ENCODE measurements around the gene KCNJ8. TPM values are rescaled to one million over a fixed set of nuclear protein-coding genes. Genes with fewer than 3 reads are reported as not detected.
"Not testable (repeated sequence)": the region's sequence is repeated elsewhere in the genome, so short reads cannot be mapped to it uniquely, and the experiment has no call there.

Gene KCNJ8
- total RNA-seq, 1 experiment from 2014 or later = under 0.01 TPM

- no peak for DNase-seq (ENCODE audit: low read depth)
These were observed 11.6 kb upstream of the KCNJ8 start for GRCh38 chr12:21786041-21786531.

GRCh38 chr12:21782723-21783122, 8.2 kb upstream of the KCNJ8 start:
- DNase-seq (ENCODE audit: low read depth) = not testable (repeated sequence)

DNA sequence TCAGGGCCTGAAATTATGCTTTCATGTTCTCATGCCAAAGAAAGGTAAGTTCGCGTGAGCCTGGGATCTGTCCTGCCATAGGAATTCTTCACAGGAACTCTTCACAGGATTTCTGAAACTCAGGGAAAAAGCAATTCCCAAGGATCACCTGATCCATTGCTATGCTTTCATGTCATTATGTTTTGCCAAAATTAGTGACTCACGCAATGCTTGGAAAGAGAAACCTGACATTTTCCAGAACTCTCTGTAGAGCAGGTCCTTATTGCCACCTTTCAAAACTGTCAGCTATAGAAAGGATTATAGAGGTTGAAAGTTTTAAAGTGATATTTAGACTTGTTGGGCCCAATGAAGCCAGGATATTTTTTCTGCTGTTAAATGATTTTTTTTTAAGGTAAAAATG, 6.3 kb upstream of the KCNJ8 start:
- DNase-seq (ENCODE audit: low read depth) = no peak

GRCh38 chr12:21776175-21776574, 1.7 kb upstream of the KCNJ8 start:
- DNase-seq (ENCODE audit: low read depth) = no peak

GRCh38 chr12:21775133-21775820, 771 bp upstream of the KCNJ8 start:
- no peak for DNase-seq (ENCODE audit: low read depth)

DNA sequence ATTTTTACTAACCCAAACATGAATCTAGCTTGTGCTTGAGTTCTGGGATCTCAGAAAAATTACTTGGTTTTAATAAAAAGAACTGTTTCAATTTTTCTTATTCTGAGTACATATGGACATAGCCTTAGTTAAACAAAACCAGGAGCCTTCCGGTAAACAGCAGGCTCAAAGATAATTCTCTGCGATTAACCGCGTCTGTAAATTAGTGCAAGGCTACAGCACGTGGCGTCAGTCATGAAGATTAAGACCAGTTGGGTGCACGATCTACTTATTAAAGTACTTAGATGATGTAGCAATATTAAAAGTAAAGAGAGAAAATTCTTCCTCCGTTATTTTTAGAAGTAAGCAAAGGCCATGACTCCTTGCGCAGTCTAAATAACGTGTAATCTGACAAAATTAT, 700 bp downstream of the KCNJ8 start:
- DNase-seq (ENCODE audit: low read depth) = no peak

DNA sequence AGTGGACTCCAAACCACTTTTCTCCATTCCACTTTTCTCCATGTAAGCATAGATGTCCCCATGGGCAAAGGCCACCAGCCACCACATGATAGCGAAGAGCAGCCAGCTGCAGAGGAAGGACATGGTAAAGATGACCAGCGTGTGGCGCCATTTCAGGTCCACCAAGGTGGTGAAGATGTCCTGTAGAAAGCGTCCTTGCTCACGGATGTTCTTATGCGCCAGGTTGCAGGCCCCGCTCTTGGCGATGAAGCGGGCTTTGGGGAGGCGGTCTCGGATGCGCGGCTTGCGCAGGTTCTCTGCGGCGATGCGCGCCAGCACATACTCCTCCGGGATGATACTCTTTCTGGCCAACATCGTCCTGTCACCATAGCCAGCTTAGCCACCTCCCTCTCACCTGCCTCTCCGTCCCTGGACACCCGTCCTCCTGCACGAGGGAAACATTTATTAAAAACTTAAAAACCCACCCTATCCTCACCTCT, 1.2 kb downstream of the KCNJ8 start:
- no peak for DNase-seq (ENCODE audit: low read depth)

DNA sequence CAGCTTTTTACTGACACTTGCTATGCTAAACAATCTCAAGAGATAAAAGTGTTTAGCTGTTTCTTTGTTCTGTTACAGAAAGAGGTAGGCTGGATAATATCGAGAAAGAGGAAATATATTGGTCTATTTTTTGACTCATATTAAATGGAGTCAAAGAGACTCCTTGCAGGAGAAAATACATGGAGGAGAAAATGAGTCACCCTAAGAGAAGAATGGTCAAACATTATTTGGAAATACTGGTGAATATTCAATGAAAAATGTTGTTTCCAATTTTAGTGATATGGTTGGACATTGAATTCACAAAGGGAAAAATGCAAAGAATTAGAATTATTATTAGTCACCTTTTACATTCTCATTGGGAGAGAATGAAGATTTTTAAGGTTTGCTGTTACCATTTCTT, 3.2 kb downstream of the KCNJ8 start:
- DNase-seq (ENCODE audit: low read depth) = no peak

DNA sequence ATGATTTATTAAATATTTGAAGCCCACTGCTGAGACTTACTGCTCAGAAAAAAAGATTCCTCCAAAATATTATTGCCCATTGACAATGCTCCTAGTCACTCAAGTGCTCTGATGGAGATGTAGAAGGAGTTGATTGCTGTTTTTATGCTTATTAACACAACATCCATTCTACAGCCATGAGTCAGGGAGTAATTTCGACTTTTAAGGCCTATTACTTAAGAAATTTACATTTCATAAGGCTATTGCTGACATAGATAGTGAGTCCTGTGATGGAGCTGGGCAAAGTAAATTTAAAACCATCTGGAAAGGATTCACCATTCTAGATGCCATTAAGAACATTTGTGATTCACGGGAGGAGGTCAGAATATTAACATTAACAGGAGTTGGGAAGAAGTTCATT, 5.2 kb downstream of the KCNJ8 start:
- no peak for DNase-seq (ENCODE audit: low read depth)

- no peak for DNase-seq (ENCODE audit: low read depth)
These were observed 8.1 kb downstream of the KCNJ8 start for GRCh38 chr12:21766403-21766802.

DNA sequence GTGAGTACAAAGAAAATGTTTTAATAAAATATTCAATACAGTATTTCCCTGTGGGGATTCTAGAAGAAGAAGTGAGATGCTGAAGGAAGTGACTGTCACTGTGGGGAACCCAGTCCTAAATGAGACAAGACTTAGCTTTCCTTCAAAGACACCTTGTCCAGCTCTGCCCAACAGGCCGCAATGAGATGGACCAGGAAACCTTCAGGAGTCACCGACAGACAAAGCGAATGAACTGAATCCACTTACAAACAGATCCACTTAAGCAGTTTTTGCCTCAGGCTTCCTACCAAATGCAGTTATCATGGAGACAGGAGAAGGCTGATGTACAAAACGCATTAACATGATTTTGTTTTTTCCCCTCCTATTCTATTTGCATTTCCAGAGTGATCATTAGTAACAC, 9.6 kb downstream of the KCNJ8 start:
- DNase-seq (ENCODE audit: low read depth) = no peak

DNA sequence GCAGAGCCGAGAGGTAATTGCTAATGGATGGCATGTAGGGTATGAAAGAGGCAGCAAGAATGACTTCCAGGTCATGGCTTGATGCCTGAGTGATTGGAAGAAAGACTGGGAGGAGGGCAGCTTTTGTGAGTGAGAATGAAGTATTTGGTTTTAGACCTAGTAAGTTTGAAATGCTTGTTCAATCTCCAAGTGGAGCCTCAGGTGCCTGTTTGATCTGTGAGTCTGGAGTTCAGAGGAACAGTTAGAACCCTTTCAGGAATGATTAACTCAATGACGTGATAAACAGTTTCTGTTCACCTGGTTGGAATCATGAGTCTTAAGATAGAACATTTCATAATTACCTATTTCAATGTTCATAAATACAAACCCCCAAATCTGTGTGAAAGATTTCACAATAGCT, 10.4 kb downstream of the KCNJ8 start:
- no peak for DNase-seq (ENCODE audit: low read depth)

DNA sequence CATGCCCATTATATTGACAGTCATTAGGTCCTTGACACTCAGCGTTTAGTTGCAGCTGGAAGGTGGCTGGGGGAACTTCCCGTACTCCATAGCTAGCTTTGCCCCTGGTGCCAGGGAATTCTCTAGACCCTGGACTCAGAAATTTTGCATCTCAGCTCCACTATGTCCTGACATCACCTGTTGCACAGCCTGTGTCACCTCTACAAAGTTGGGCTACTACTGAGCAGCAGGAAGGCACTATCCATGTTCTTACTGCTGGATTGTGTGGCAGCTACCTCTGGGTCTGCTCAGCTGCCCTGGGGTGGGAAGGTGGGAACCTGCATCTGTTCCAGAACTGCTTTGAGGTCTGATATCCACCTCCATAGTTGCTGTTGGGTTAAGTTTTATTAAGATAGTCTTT, 11.0 kb downstream of the KCNJ8 start:
- DNase-seq (ENCODE audit: low read depth) = no peak

- DNase-seq (ENCODE audit: low read depth) = no peak
These were observed 14.8 kb downstream of the KCNJ8 start for GRCh38 chr12:21759737-21760136.

- no peak for DNase-seq (ENCODE audit: low read depth)
These were observed 16.8 kb downstream of the KCNJ8 start for GRCh38 chr12:21757735-21758134.

DNA sequence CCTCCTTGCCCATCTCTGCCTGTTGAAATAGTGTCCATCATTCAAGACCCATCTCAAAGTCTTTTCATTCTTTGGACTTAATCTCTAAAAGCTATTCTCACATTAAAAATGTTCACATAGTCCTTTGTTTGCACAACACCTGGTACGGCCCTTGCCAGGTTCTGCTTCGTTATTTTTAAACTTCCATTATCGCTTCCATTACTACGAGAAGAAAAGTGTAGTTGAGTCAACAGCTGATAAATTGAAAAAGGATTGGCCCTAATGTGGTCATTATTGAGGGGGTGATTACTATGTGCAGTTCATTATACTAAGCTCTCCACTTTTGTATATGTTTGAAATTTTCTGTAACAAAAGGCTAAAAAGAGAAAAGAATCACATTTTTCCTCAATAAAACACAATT, 17.8 kb downstream of the KCNJ8 start:
- no peak for DNase-seq (ENCODE audit: low read depth)

GRCh38 chr12:21751517-21751916, 23.0 kb downstream of the KCNJ8 start:
- DNase-seq (ENCODE audit: low read depth) = no peak

GRCh38 chr12:21745258-21745657, 29.2 kb downstream of the KCNJ8 start:
- DNase-seq (ENCODE audit: low read depth) = no peak

DNA sequence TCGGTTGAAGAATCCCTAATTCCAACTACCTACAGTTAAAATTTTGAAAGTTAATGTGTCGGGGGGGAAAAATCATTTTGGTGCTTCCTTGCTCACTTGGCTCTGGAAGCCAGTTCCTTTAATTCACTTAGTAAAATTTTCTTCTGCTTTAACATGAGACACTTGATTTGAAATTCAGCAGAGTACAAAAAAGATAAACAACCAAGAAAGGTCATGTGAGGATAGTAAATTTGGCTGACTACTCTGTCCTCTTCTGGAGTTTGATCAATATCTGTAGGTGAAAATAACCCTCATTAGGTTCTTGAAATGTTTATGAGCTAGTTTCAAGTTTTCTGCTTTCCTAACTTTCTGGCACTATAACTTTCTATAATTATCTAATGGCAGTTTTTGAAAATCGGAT, 43.4 kb downstream of the KCNJ8 start:
- DNase-seq (ENCODE audit: low read depth) = no peak

DNA sequence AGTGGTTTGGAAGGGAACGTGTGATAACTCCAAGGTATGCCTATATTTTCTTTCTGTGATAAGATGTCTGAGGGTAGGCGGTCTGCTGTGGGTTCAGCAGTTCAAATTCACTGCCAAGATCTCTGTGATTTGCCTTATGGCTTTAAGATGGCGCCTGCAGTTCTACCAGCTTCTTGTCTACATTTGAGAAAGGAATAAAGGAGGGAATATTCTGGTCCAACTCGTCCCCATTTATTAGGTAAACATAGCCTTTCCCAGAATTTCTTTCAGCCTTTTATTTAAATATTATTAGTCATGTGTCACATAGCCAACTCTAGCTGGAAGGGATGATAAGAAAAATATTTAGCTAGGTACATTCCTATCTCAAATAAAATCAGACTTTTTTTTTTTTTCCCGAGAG, 48.8 kb downstream of the KCNJ8 start:
- DNase-seq (ENCODE audit: low read depth) = no peak

DNA sequence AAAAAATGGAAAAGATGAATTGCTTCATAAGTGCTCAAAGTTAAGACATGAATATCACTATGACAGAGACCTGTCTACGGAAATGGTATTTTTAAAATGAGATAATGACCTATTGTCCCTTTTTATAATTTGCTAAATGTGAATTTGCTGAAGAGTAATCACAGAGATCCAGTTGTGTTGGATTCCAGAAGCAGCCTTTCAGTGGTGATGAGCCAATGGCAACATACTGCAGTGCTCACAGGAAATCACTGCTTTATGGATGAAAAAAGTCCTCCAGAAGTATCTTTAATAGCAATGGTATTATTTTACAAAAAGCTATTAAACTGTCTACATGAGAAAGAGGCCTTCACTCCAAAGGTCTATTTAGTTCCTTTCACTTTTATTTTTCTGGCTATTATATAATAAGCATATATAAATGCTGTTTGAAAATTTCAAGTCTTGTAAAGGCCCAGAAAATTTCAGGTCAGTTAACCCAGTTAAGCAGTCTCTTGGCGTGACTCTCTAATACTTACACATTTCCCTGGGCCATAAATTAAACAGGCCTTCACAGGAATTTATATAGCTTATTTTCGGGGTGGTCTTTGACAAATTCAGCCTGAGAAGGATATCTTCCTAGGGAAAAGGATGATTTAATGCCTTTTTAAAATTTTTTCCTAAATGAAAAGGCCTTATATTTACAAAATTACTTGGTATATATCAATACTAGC, 55.4 kb downstream of the KCNJ8 start:
- no peak for DNase-seq (ENCODE audit: low read depth)

DNA sequence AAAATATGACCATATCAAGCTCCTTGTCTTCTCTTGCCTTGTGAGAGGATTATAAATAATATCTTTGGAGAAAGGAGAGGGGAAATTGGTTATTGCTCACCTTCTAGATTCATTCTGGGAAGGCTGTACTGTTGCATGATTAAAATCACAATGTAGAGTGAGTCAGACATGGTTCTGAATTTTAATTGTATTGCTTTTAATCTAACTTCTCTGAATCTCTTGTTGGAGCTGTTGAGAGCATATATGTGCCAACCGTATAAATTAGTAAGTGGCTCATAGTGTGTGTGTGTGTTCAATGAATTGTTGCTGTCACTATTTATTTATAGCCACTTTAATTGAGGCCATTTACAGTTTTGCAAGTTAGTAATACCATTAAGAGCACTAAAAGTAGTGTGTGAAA, 56.1 kb downstream of the KCNJ8 start:
- DNase-seq (ENCODE audit: low read depth) = no peak

DNA sequence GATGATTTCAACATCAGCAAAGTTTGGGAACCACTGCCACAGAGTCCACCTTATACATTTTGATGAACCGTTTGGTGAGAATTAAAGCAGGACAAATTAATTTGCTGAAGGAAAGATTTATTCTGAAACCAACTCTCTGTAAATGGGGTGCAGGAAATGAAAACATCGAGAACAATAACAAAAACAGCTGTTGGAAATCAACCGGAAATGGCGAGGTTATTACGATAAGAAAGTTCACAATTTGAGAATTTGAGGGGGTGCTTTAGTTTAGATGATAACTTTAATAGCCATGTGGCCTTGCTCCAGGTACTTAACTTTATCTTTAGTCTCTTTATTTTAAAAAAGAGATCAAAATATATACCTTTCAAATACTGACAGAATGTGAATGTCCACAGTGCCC, 56.7 kb downstream of the KCNJ8 start:
- DNase-seq (ENCODE audit: low read depth) = no peak

Data from RPMI7951 (cell line).